Lower lobe of right lung (tissue), 2 donors: ENCODE results near the gene TMEM132E. TPM values are rescaled to one million over a fixed set of nuclear protein-coding genes. Genes with fewer than 3 reads are reported as not detected.

Experiments
- ATAC-seq, 2 donors: fragments of 200-7000 bp; cut with Tn5 transposase; one replicate each; pipeline ENCODE4 v1.9.1; 2020 to 2022; ENCODE audit warnings: mild to moderate bottlenecking in 2 of 2, moderate library complexity in 2 of 2
- DNase-seq: peaks from one replicate; pipeline ENCODE4 v3.0.0-alpha.2; 2020
- H3K27ac ChIP-seq: fragments of 200-600 bp; one replicate; pipeline ENCODE4 v1.8.0; 2022
- H3K27me3 ChIP-seq: fragments of 200-600 bp; one replicate; pipeline ENCODE4 v1.8.0; 2022; ENCODE audit warnings: low read depth
- H3K36me3 ChIP-seq: fragments of 200-600 bp; one replicate; pipeline ENCODE4 v1.8.0; 2022; ENCODE audit warnings: mild to moderate bottlenecking
- H3K4me1 ChIP-seq: fragments of 200-600 bp; one replicate; pipeline ENCODE4 v1.8.0; 2022
- H3K4me3 ChIP-seq: fragments of 200-600 bp; one replicate; pipeline ENCODE4 v1.8.0; 2022; ENCODE audit warnings: mild to moderate bottlenecking
- H3K9me3 ChIP-seq: fragments of 200-600 bp; one replicate; pipeline ENCODE4 v1.8.0; 2022
- CTCF ChIP-seq: fragments of 200-600 bp; IDR thresholded peaks from one replicate; pipeline ENCODE4 v1.8.0; 2022; ENCODE audit warnings: antibody characterized with exemption, mild to moderate bottlenecking
- intact Hi-C: fragments of 100-400 bp; cut with DNase I; formaldehyde crosslinking; loops from one replicate; pipeline ENCODE4 v1.11.0; 2022
- total RNA-seq: library from RNA; stranded (reverse); fragmentation: NEBNext Ultra II Directional; extraction: Animal tissue kit (Norgen Biotek cat#: 25700); gene quantifications from one replicate; pipeline ENCODE4 v1.2.1, GENCODE V29; 2021
- donor health status: DM: no; HTN: yes; CAD: no; lungs with severe emphysema.

TMEM132E gene
- total RNA-seq, 1 donor from 2014 or later = 0.53 TPM

- peak; percentile 20 to 35 for ATAC-seq
- Histone ChIP-seq H3K27me3 (peaks cover 98% of the 10 kb centered on the region), H3K4me1 (peaks cover 33% of the 10 kb centered on the region), H3K4me3 (peak overlapping the region; percentile 60), H3K9me3 (no peaks in the 10 kb centered on the region), H3K36me3 (no peaks in the 10 kb centered on the region), H3K27ac (no peak overlapping the region)
- TF ChIP-seq CTCF = no peak
- intact Hi-C loops = no loop called here
- DNase-seq = no peak
These were observed 750 bp downstream of the TMEM132E start for GRCh38 chr17:34579979-34580684.

- TF ChIP-seq CTCF = no peak
- intact Hi-C loops = no loop called here
- peak overlapping the region; percentile 60 for H3K4me3 ChIP-seq
- no peak for DNase-seq
- H3K27me3 ChIP-seq = peaks cover 96% of the 10 kb centered on the region
- peaks cover 33% of the 10 kb centered on the region for H3K4me1 ChIP-seq
- no peak for ATAC-seq
- H3K27ac ChIP-seq = no peak overlapping the region
- no peaks in the 10 kb centered on the region for H3K9me3 ChIP-seq
- no peaks in the 10 kb centered on the region for H3K36me3 ChIP-seq
These were observed 1.5 kb downstream of the TMEM132E start for GRCh38 chr17:34580685-34581445.

- intact Hi-C loops = no loop called here
- DNase-seq = no peak
- Histone ChIP-seq H3K27ac (no peak overlapping the region), H3K27me3 (peaks cover 89% of the 10 kb centered on the region), H3K36me3 (no peaks in the 10 kb centered on the region), H3K9me3 (no peaks in the 10 kb centered on the region), H3K4me1 (peaks cover 33% of the 10 kb centered on the region), H3K4me3 (peak overlapping the region; percentile 60)
- no peak for TF ChIP-seq CTCF
- ATAC-seq = no peak
These were observed 2.2 kb downstream of the TMEM132E start for GRCh38 chr17:34581446-34582184.

GRCh38 chr17:34582185-34582900 lies 3.0 kb downstream of the TMEM132E start:
- no peak for ATAC-seq
- Histone ChIP-seq H3K9me3 (no peaks in the 10 kb centered on the region), H3K27ac (no peak overlapping the region), H3K36me3 (no peaks in the 10 kb centered on the region), H3K4me3 (no peak overlapping the region), H3K27me3 (peaks cover 87% of the 10 kb centered on the region), H3K4me1 (peaks cover 33% of the 10 kb centered on the region)
- TF ChIP-seq CTCF = no peak
- DNase-seq = no peak
- intact Hi-C loops = no loop called here

- H3K4me1 ChIP-seq = peaks cover 33% of the 10 kb centered on the region
- intact Hi-C loops = no loop called here
- H3K27me3 ChIP-seq = peaks cover 87% of the 10 kb centered on the region
These were observed 3.5 kb downstream of the TMEM132E start for GRCh38 chr17:34582901-34583245.

More at GRCh38 chr17:34582901-34583245, 3.5 kb downstream of the TMEM132E start:
- no peak overlapping the region for H3K27ac ChIP-seq
- DNase-seq (no peak), ATAC-seq (no peak)
- no peaks in the 10 kb centered on the region for H3K36me3 ChIP-seq
- H3K4me3 ChIP-seq = no peak overlapping the region
- TF ChIP-seq CTCF = no peak
- H3K9me3 ChIP-seq = no peaks in the 10 kb centered on the region
